Measurements from ENCODE around the gene DNMT3A. TPM values are rescaled to one million over a fixed set of nuclear protein-coding genes. Genes with fewer than 3 reads are reported as not detected.

DNMT3A gene
- total RNA-seq, 1 donor from 2014 or later: 58.1 TPM

DNA sequence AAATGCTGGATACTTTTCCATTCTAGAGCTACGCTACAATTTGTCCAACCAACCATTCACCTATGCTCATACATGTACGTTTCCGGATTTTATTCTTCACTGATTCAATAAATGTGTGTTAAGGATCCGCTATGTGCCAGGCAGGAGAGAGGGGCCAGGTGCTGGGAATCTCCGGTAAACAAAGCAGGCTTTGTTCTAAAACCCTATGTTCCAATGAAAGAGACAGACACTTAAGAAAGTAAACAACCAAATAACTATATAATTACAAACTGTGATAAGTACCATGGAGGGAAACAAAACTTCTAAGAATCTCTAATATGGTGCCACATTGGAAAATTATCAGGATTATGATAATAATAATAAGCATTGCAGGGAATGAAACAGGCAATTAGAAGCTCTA, 151.2 kb downstream of the DNMT3A start:
- H3K36me3 ChIP-seq (ENCODE audit: insufficient read depth, low read length): no peaks in the 10 kb centered on the region
- H3K27me3 ChIP-seq (ENCODE audit: insufficient read depth, low read length): peaks cover 3% of the 10 kb centered on the region
- Mint-ChIP-seq H3K4me3 (ENCODE audit: unreplicated experiment) (no peak overlapping the region), H3K36me3 (ENCODE audit: low read depth, unreplicated experiment) (no peaks in the 10 kb centered on the region), H3K9me3 (ENCODE audit: unreplicated experiment) (no peaks in the 10 kb centered on the region), H3K4me1 (ENCODE audit: low read depth, unreplicated experiment) (peaks cover 5% of the 10 kb centered on the region), H3K27me3 (ENCODE audit: low read depth, unreplicated experiment) (peaks cover 18% of the 10 kb centered on the region), H3K27ac (ENCODE audit: unreplicated experiment) (no peak overlapping the region)
- H3K27ac ChIP-seq (ENCODE audit: low read depth, low read length): no peak overlapping the region
- no peak overlapping the region for H3K9ac ChIP-seq (ENCODE audit: low read length)
- H3K4me2 ChIP-seq (ENCODE audit: low read length): no peak overlapping the region
- no peak for TF ChIP-seq EZH2 (IDR thresholded peaks at IDR 0.05; ENCODE audit: insufficient read depth, low read length)
- TF ChIP-seq CTCF (IDR thresholded peaks at IDR 0.05; ENCODE audit: insufficient read depth, low read depth, low read length): no peak
- no peak for DNase-seq (ENCODE audit: low read depth)
- H3K4me3 ChIP-seq (ENCODE audit: insufficient read depth, low read depth, low read length): no peak overlapping the region
- no peak for FAIRE-seq
- no peaks in the 10 kb centered on the region for H4K20me1 ChIP-seq (ENCODE audit: insufficient read depth, low read length)
- no peak overlapping the region for H2AFZ ChIP-seq (ENCODE audit: low read depth, low read length)
- no peaks in the 10 kb centered on the region for H3K79me2 ChIP-seq (ENCODE audit: insufficient read depth, low read length)
- no peaks in the 10 kb centered on the region for H3K4me1 ChIP-seq (ENCODE audit: insufficient read depth, low read length)
- H3K9me3 ChIP-seq (ENCODE audit: insufficient read depth, low read depth, low read length): no peaks in the 10 kb centered on the region

GRCh38 chr2:25188405-25188804, 153.3 kb downstream of the DNMT3A start:
- no peak for FAIRE-seq

More at GRCh38 chr2:25188405-25188804, 153.3 kb downstream of the DNMT3A start:
- Histone ChIP-seq H3K9ac (ENCODE audit: low read length) (no peak overlapping the region), H3K9me3 (ENCODE audit: insufficient read depth, low read depth, low read length) (no peaks in the 10 kb centered on the region), H3K4me2 (ENCODE audit: low read length) (no peak overlapping the region), H3K4me3 (ENCODE audit: insufficient read depth, low read depth, low read length) (no peak overlapping the region), H3K79me2 (ENCODE audit: insufficient read depth, low read length) (no peaks in the 10 kb centered on the region), H2AFZ (ENCODE audit: low read depth, low read length) (no peak overlapping the region), H3K36me3 (ENCODE audit: insufficient read depth, low read length) (no peaks in the 10 kb centered on the region), H4K20me1 (ENCODE audit: insufficient read depth, low read length) (no peaks in the 10 kb centered on the region), H3K4me1 (ENCODE audit: insufficient read depth, low read length) (no peaks in the 10 kb centered on the region), H3K27me3 (ENCODE audit: insufficient read depth, low read length) (peaks cover 3% of the 10 kb centered on the region), H3K27ac (ENCODE audit: low read depth, low read length) (no peak overlapping the region)
- no peaks in the 10 kb centered on the region for H3K9me3 Mint-ChIP-seq (ENCODE audit: unreplicated experiment)
- no peak for DNase-seq (ENCODE audit: low read depth)
- TF ChIP-seq EZH2 (IDR thresholded peaks at IDR 0.05; ENCODE audit: insufficient read depth, low read length) (no peak), CTCF (IDR thresholded peaks at IDR 0.05; ENCODE audit: insufficient read depth, low read depth, low read length) (no peak)
- no peaks in the 10 kb centered on the region for H3K4me1 Mint-ChIP-seq (ENCODE audit: low read depth, unreplicated experiment)
- peaks cover 16% of the 10 kb centered on the region for H3K27me3 Mint-ChIP-seq (ENCODE audit: low read depth, unreplicated experiment)
- H3K36me3 Mint-ChIP-seq (ENCODE audit: low read depth, unreplicated experiment): no peaks in the 10 kb centered on the region
- no peak overlapping the region for H3K4me3 Mint-ChIP-seq (ENCODE audit: unreplicated experiment)
- H3K27ac Mint-ChIP-seq (ENCODE audit: unreplicated experiment): no peak overlapping the region
